ENCODE data around the gene MTAP. TPM values are rescaled to one million over a fixed set of nuclear protein-coding genes. Genes with fewer than 3 reads are reported as not detected.

Gene MTAP
- total RNA-seq, 6 experiments from 2014 or later, result 40.7 to 65.2 (median 52.0) TPM

- 0 out of 2 replicates have a peak overlapping the region, but pooled peaks have one; percentile 43 for H3K27ac Mint-ChIP-seq
- no peak for DNase-seq
- peaks cover 27% of the 10 kb centered on the region for H3K4me1 Mint-ChIP-seq (ENCODE audit: low read depth)
- H3K36me3 Mint-ChIP-seq (ENCODE audit: low read depth), result peaks cover 92% of the 10 kb centered on the region
- H3K4me3 Mint-ChIP-seq, result no peak overlapping the region
- H3K9me3 Mint-ChIP-seq, result peaks cover 21% of the 10 kb centered on the region
- TF ChIP-seq CTCF (IDR thresholded peaks at IDR 0.05), result no peak
- H3K27me3 Mint-ChIP-seq (ENCODE audit: insufficient read depth), result no peaks in the 10 kb centered on the region
Measured at GRCh38 chr9:21840647-21841046, 38.2 kb downstream of the MTAP start.

- Mint-ChIP-seq H3K27ac (no peak overlapping the region), H3K4me1 (ENCODE audit: low read depth) (peaks cover 22% of the 10 kb centered on the region), H3K9me3 (peaks cover 26% of the 10 kb centered on the region), H3K4me3 (no peak overlapping the region), H3K36me3 (ENCODE audit: low read depth) (peaks cover 93% of the 10 kb centered on the region), H3K27me3 (ENCODE audit: insufficient read depth) (no peaks in the 10 kb centered on the region)
- no peak for TF ChIP-seq CTCF (IDR thresholded peaks at IDR 0.05)
- no peak for DNase-seq
Measured at GRCh38 chr9:21841133-21841532, 38.7 kb downstream of the MTAP start.

- H3K36me3 Mint-ChIP-seq (ENCODE audit: low read depth), result peaks cover 80% of the 10 kb centered on the region
- no peaks in the 10 kb centered on the region for H3K27me3 Mint-ChIP-seq (ENCODE audit: insufficient read depth)
- DNase-seq, result no peak
- no peak overlapping the region for H3K27ac Mint-ChIP-seq
- H3K4me3 Mint-ChIP-seq, result no peak overlapping the region
- no peak for TF ChIP-seq CTCF (IDR thresholded peaks at IDR 0.05)
- H3K4me1 Mint-ChIP-seq (ENCODE audit: low read depth), result peaks cover 9% of the 10 kb centered on the region
- H3K9me3 Mint-ChIP-seq, result peaks cover 49% of the 10 kb centered on the region
Measured at GRCh38 chr9:21848615-21849014, 46.2 kb downstream of the MTAP start.

- Mint-ChIP-seq H3K4me3 (no peak overlapping the region), H3K9me3 (peaks cover 10% of the 10 kb centered on the region), H3K4me1 (ENCODE audit: low read depth) (peaks cover 48% of the 10 kb centered on the region), H3K27ac (no peak overlapping the region), H3K27me3 (ENCODE audit: insufficient read depth) (no peaks in the 10 kb centered on the region; the same call in 1 of the 2 replicates), H3K36me3 (ENCODE audit: low read depth) (peaks cover 66% of the 10 kb centered on the region)
- DNase-seq, result no peak
- no peak for TF ChIP-seq CTCF (IDR thresholded peaks at IDR 0.05)
Measured at GRCh38 chr9:21852754-21853153, 50.3 kb downstream of the MTAP start.

- Mint-ChIP-seq H3K36me3 (ENCODE audit: low read depth) (peaks cover 66% of the 10 kb centered on the region), H3K4me3 (no peak overlapping the region), H3K9me3 (peaks cover 3% of the 10 kb centered on the region), H3K27me3 (ENCODE audit: insufficient read depth) (no peaks in the 10 kb centered on the region; the same call in 1 of the 2 replicates), H3K4me1 (ENCODE audit: low read depth) (peaks cover 48% of the 10 kb centered on the region), H3K27ac (0 out of 2 replicates have a peak overlapping the region, but pooled peaks have one; percentile 7)
- TF ChIP-seq CTCF (IDR thresholded peaks at IDR 0.05), result no peak
- DNase-seq, result no peak
Measured at GRCh38 chr9:21853414-21853813, 51.0 kb downstream of the MTAP start.

GRCh38 chr9:21854119-21854518 is 51.7 kb downstream of the MTAP start:
- Mint-ChIP-seq H3K4me1 (ENCODE audit: low read depth) (peaks cover 48% of the 10 kb centered on the region), H3K27me3 (ENCODE audit: insufficient read depth) (no peaks in the 10 kb centered on the region; the same call in 1 of the 2 replicates), H3K4me3 (no peak overlapping the region), H3K27ac (peak overlapping the region; percentile 68), H3K36me3 (ENCODE audit: low read depth) (peaks cover 61% of the 10 kb centered on the region), H3K9me3 (no peaks in the 10 kb centered on the region)
- no peak for TF ChIP-seq CTCF (IDR thresholded peaks at IDR 0.05)
- no peak for DNase-seq

All from HFFc6 (cell line).